CD4-positive, alpha-beta T cell treated with Interferon gamma for 1 hour (primary cell): ENCODE data around the gene OR8U1.
"Not testable (repeated sequence)": the region's sequence is repeated elsewhere in the genome, so short reads cannot be mapped to it uniquely, and the experiment has no call there.

Experiments used
- DNase-seq: peaks from one replicate; pipeline ENCODE4 v3.0.0-alpha.2; 2020

OR8U1 gene

GRCh38 chr11:56375324-56375723, at the start of gene OR8U1:
TSS of gene OR8U1 (plus strand) at chr11:56375624. CDS start at chr11:56375624, 0 bp downstream.
- no peak for DNase-seq

DNA sequence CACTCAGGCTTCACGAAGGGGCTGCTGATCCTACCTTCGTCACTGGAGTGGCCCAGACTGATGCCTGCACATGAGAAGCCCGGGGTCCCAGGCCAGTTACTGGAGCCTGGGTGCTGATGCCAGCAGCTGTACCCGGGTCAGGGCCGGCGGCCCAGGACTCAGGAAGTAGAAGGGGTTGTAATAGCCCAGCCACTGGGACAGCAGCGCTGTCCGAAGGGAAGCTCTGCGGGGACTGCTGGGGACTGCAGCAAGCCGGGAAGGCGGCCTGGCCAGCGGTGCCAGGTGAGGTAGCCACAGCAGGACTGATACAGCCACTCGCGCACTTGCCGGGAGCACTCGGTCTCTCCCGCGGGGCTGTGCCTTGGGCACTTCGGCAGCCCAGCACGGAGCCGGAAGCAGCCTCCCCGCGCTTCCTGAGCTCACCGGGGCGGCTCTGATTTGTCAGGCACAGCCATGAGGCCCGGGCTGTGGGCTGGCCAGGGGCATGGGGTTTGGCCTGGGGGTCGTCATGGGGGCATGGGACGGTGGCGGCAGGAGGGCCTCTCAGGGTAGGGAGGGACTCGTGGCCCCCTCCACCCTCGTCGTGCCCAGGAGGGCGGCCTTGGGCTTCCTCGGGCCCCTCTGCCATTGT, 43.4 kb upstream of the OR8U1 start:
- DNase-seq, result no peak

- no peak for DNase-seq
Measured at GRCh38 chr11:56333156-56333555, 42.3 kb upstream of the OR8U1 start.

- no peak for DNase-seq
Measured at GRCh38 chr11:56340289-56340688, 35.1 kb upstream of the OR8U1 start.

DNA sequence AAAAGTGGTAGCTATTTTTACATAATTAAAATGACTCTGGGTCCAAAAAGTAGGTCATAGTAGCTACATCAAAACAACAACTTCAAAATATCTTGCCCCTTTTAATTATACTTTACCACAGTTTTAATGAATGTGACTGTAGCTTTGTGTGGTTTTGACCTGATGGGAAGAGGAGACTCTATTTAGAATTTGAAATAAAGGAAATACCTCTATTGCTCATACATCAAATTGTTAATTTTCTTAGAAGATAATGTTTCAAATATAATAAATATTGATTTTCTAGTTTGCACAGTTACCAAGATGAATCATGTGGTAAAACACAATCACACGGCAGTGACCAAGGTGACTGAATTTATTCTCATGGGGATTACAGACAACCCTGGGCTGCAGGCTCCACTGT, 29.7 kb upstream of the OR8U1 start, which contains the start of gene OR8K1:
OR8K1 (plus strand) TSS at position 301 of the 400 bp plus-strand sequence; CDS start at position 301, 0 bp downstream.
- no peak for DNase-seq

DNA sequence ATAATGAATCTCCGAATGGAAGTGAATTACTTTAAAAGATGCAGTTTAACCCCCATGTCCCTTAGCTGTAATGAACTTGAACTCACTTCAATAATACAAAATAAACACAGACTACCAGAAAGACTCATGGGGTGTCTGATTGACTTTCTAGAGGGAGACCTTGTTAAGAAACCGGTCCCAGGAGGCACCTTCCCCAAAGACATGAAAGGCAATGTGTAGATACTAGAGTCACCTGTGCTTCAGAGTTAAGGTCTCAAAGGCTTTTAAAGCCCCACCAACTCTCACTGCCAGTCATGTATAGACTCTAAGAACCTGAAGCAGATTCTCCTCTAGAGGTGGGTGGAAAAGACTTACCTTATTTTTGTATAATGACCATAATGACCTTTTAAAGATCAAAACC, 21.4 kb upstream of the OR8U1 start, which contains the start of gene OR8J1:
OR8J1 (plus strand) TSS at position 301 of the 400 bp plus-strand sequence. CDS start 5,956 bp downstream, outside the sequence.
- no peak for DNase-seq

DNA sequence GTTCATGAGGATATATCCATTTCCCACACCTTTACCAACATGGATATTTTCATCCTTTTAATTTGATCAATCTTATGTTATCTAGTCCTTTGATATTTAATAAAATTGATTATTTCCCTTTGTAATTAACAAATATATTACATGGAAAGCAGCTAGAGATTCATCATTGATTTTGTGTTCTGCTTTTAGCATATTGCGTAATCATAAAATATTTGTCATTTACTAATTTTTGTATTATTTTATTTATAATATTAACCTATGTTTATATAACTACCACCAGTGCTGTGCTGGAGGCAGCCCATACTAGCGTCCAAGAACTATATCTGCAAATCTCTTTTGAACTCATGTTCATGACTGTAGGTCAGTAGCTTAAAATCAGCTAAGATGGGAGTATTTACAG, 4.7 kb downstream of the OR8U1 start:
- no peak for DNase-seq

DNA sequence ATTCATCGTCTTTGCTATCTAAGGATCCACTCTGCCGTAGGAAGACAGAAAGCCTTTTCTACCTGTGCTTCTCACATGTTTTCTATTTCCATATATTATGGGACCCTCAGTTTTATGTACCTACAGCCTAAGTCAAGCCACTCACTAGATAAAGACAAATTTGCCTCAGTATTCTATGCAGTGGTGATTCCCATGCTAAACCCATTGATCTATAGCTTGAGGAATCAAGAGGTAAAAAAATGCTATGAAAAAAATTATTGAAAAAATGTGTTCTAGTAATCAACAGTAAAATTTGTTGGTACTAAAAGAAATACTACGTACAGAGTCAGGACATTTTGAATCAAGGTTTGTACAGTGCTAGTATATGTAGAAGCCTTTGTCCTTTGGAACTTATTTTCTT, 19.0 kb downstream of the OR8U1 start:
- no peak for DNase-seq

GRCh38 chr11:56396047-56396446, 20.6 kb downstream of the OR8U1 start:
- DNase-seq, result no peak

DNA sequence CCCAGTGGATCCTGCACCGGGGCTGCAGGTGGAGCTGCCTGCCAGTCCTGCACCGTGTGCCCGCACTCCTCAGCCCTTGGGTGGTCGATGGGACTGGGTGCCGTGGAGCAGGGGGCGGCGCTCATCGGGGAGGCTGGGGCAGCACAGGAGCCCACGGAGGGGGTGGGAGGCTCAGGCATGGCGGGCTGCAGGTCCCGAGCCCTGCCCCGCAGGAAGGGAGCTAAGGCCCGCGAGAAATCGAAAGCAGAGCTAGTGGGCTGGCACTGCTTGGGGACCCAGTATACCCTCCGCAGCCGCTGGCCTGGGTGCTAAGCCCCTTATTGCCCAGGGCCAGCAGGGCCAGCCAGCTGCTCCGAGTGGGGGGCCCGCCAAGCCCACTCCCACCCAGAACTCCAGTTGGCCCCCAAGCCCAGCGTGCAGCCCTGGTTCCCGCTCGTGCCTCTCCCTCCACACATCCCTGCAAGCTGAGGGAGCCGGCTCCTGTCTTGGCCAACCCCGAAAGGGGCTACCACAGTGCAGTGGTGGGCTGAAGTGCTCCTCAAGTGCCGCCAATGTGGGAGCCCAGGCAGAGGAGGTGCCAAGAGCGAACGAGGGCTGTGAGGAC, 26.5 kb downstream of the OR8U1 start:
- DNase-seq, result not testable (repeated sequence)

GRCh38 chr11:56404393-56404792, 29.0 kb downstream of the OR8U1 start:
- no peak for DNase-seq

DNA sequence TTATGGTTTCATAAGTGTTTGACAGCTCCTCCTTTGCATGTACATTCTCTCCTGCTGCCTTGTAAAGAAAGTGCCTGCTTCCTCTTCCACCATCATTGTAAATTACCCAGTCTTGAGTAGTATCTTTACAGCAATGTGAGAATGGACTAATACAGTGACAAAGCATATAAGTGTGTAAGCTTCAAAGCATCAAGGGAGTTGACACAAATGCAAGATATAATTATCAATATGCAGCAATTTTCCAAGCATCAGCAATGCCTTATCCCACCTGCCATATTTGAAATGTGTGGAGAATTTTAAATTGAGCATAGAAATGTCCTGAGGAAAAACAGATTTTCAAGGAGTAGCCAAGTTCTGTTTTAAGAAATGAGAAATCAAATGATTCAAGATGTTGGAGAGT, 35.4 kb downstream of the OR8U1 start:
- no peak for DNase-seq

DNA sequence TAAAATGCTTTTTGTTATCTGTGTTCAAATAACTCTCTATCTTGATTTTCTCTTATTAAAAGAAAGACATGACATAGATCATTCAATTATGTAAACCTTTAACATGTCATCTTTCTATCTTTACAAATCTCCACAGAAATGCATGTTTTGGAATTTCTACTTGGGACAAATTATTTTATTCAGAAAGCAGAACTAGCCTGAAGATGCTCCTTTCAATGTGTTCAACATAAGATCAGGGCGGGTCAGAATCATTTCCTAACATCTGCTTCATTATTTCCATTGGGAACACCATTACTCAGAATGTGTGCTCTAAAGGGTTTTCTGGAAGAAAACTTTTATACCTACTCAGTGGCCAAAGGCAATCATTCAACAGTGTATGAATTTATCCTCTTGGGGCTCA, 37.0 kb downstream of the OR8U1 start, which contains the start of gene OR5AL1:
OR5AL1 (plus strand) TSS at position 301 of the 400 bp plus-strand sequence.
- no peak for DNase-seq
